LNCaP clone FGC (cell line): ENCODE results near the gene TMC1.

Experiments
- DNase-seq: peaks from one replicate; pipeline ENCODE4 v3.0.0-alpha.2; 2011; ENCODE audit warnings: low read depth
- H3K4me3 ChIP-seq: 2 replicates; pipeline ENCODE4 v1.5.1; 2011; ENCODE audit warnings: mild to moderate bottlenecking, low read depth, low read length, control low read depth
- TF ChIP-seq, protein P1 (sequence below): IDR thresholded peaks from 2 replicates; pipeline ENCODE4 v1.5.1; 2012; ENCODE audit warnings: mild to moderate bottlenecking; ENCODE audit not compliant: control insufficient read depth, insufficient read depth; ENCODE audit errors: extremely low read depth

The TMC1 gene

DNA sequence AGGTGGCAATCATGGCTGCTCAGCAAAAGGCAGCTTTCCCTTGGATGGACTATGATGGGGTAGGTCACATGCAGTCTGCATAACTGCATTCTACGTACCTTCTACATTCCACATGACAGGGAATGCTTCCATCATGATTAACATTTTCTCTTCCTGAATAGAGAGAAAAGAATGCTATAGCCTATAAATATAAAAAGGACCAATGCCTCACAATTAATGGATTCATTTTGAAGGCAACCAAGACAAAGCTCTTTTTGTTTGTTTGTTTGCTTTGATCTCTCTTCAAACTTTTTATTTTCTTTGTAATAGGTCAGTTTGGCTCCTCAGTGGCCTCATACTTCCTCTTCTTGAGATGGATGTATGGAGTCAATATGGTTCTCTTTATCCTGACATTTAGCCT lies 230.1 kb downstream of the TMC1 start:
- DNase-seq = no peak
- no peak overlapping the region for H3K4me3 ChIP-seq
- TF ChIP-seq, protein P1, sequence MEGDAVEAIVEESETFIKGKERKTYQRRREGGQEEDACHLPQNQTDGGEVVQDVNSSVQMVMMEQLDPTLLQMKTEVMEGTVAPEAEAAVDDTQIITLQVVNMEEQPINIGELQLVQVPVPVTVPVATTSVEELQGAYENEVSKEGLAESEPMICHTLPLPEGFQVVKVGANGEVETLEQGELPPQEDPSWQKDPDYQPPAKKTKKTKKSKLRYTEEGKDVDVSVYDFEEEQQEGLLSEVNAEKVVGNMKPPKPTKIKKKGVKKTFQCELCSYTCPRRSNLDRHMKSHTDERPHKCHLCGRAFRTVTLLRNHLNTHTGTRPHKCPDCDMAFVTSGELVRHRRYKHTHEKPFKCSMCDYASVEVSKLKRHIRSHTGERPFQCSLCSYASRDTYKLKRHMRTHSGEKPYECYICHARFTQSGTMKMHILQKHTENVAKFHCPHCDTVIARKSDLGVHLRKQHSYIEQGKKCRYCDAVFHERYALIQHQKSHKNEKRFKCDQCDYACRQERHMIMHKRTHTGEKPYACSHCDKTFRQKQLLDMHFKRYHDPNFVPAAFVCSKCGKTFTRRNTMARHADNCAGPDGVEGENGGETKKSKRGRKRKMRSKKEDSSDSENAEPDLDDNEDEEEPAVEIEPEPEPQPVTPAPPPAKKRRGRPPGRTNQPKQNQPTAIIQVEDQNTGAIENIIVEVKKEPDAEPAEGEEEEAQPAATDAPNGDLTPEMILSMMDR = no peak

DNA sequence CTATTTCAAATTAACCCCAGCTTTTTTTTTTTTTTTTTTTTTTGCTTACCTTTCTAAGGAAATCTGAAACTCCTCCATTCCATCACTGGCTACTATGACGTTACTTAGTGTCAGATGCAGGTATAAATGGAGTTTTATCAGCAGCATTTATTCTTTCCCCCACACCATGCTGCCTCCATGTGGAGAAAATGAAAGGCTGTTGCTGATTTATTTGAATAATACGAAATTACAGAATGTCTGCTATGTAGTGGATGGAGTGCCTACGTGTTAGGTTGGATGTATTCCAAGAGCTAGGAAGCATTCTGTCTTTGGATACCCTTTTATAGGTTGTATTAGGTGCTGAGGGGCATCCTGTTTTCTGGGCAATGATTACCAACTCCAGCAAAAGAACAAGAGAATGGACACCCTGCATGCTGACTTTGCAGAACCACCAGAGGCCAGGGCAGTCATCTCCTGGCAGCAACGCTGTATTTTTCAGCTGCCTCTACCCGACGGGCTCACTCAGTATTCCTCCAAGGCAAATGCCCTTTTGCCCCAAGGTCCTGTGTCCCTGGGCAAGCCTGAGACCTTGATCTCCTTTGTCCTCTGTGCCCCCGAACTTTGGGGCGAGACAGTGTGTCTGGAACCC lies 232.0 kb downstream of the TMC1 start:
- H3K4me3 ChIP-seq = no peak overlapping the region
- no peak for DNase-seq
- TF ChIP-seq, protein P1 = peak; percentile 48

- H3K4me3 ChIP-seq = no peak overlapping the region
- no peak for DNase-seq
- TF ChIP-seq, protein P1 = no peak
Observed at GRCh38 chr9:72755836-72756235, 234.4 kb downstream of the TMC1 start.

DNA sequence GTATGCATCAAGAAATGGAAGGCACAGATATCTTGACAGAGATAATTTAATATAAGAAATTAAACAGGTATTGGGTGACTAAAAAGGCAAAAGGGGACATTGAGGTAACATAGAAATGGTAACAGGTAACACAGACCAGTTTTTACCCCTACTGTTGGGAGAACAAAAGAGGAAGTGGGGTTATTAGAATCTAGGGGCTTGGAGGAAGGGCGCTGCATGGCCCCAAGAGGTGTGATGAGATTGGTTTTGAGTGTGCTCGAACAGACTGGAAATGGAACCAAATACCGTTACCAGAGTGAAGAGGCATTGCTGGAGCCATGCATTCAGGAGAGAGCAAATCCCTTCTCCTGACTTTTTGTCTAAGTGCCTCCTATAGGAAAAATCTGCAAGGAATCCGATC lies 237.5 kb downstream of the TMC1 start:
- TF ChIP-seq, protein P1 = no peak
- no peak overlapping the region for H3K4me3 ChIP-seq

DNA sequence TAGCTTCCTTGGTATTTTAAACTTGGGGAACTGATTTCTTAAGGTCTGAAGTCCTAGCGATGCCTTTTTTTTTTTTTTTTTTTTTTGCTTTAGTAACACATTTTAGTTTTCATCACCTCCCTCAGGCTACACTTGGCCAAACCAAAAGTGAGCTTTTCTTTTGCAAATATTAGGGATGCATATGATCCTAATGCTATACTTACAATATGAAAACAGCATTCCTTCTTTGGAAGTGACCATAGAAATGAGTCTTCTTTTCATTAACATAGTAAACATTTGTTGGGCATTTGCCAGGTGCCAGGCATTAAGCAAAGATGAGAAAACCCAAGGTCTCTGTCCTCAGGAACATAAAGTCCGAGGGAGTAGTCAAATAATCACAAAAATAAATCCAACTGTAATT lies 241.6 kb downstream of the TMC1 start:
- H3K4me3 ChIP-seq = no peak overlapping the region
- peak; percentile 6 for DNase-seq
- TF ChIP-seq, protein P1 = no peak

More for the DNA sequence above, 237.5 kb downstream of the TMC1 start:
- DNase-seq = no peak

DNA sequence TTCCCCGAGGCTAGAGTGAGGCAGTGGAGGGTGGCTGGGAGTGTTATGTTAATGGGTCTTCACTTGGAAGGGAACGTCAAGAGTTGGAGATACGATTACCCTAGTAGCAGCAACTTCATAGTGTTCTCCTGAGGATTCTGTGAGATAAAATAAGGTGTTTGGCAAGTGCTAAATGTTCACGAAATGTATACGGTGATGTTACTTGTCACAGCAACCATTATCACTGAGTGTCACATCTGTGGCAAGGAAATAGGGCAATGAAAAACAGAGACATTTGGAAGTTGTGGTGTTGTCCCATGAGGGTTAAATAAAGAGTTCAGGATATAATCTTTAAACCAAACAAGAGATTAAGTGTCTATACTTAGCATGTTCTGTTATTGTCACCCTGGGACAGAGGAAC lies 248.1 kb downstream of the TMC1 start:
- TF ChIP-seq, protein P1 = no peak
- no peak overlapping the region for H3K4me3 ChIP-seq
- DNase-seq = no peak

DNA sequence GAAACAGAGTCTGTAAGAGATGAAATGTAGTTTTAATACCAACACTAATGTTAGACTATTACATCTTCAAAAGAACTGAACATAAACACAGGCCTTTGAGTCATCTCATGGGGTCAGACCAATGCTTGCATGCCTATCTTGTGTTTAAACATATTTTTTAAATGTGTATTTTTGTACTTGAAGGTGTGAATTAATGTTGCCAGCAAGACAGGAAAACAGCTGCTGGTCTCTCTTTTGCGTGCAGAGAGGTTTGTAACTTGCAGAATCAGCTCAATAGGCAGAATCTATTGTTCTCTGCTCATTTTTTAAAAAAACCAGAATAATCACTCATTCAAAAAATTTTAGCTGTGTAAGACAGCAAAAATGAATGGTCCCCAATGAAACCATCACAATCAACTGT lies 251.3 kb downstream of the TMC1 start:
- TF ChIP-seq, protein P1 = no peak
- DNase-seq = no peak
- H3K4me3 ChIP-seq = no peak overlapping the region
